A549 treated with RU486 at 1 μM for 4 hours (cell line): ENCODE data around the gene PRMT7. TPM values are rescaled to one million over a fixed set of nuclear protein-coding genes. Genes with fewer than 3 reads are reported as not detected.

ENCODE experiments used
- total RNA-seq: library from RNA; stranded (reverse); fragments of 200-300 nt; extraction: Qiagen RNA extraction; gene quantifications from 5 replicates; pipeline ENCODE4 v1.2.3, GENCODE V29; 2022; ENCODE audit warnings: low read depth

Gene PRMT7, protein sequence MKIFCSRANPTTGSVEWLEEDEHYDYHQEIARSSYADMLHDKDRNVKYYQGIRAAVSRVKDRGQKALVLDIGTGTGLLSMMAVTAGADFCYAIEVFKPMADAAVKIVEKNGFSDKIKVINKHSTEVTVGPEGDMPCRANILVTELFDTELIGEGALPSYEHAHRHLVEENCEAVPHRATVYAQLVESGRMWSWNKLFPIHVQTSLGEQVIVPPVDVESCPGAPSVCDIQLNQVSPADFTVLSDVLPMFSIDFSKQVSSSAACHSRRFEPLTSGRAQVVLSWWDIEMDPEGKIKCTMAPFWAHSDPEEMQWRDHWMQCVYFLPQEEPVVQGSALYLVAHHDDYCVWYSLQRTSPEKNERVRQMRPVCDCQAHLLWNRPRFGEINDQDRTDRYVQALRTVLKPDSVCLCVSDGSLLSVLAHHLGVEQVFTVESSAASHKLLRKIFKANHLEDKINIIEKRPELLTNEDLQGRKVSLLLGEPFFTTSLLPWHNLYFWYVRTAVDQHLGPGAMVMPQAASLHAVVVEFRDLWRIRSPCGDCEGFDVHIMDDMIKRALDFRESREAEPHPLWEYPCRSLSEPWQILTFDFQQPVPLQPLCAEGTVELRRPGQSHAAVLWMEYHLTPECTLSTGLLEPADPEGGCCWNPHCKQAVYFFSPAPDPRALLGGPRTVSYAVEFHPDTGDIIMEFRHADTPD
- 27.5 to 33.1 TPM (median 32.5 TPM) in 5 replicates for total RNA-seq

DNA sequence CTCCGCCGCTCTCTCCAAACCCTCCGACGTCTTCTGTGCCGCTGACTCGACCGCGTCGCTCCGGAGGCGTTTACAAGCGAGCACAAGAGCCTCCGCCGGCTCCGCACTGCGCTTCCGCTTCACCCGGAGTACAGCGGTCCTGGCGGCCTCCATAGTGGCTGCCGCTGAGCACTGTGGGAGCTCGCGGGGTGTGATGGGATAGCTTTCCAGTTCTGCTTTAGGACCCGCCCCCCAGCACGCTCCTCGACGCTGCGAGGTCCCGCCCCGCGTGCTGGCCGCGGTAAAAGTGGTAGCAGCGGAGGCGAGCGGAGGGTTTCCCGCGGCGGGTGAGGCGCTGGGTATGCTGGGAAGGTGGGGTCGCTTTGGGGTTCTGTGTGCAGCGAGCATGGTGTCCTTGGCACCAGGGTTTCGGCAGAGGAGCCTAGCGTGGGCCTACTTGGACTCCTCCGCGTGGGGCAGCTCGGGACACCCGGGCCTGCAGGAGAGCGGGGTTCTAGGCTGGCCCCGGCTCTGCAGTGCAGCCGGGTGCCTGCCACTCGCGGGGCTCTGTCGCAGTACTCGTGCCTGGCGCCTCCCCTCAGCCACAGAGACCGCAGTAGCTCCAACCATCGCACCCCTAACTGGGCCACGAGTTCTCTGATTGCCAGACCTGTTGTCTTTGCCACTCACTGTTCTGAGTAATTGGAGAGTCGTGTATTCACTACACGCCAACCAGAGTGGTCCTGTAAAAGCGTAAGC lies at the start of gene PRMT7, which contains the start of gene SLC7A6OS:
Gene PRMT7, plus strand, starts transcription at position 246 of the 738 bp plus-strand sequence. CDS start 4,961 bp downstream, outside the sequence.
Gene SLC7A6OS, minus strand, starts transcription at position 173 of the 738 bp plus-strand sequence. Its CDS starts 20 bp downstream, at position 153.

DNA sequence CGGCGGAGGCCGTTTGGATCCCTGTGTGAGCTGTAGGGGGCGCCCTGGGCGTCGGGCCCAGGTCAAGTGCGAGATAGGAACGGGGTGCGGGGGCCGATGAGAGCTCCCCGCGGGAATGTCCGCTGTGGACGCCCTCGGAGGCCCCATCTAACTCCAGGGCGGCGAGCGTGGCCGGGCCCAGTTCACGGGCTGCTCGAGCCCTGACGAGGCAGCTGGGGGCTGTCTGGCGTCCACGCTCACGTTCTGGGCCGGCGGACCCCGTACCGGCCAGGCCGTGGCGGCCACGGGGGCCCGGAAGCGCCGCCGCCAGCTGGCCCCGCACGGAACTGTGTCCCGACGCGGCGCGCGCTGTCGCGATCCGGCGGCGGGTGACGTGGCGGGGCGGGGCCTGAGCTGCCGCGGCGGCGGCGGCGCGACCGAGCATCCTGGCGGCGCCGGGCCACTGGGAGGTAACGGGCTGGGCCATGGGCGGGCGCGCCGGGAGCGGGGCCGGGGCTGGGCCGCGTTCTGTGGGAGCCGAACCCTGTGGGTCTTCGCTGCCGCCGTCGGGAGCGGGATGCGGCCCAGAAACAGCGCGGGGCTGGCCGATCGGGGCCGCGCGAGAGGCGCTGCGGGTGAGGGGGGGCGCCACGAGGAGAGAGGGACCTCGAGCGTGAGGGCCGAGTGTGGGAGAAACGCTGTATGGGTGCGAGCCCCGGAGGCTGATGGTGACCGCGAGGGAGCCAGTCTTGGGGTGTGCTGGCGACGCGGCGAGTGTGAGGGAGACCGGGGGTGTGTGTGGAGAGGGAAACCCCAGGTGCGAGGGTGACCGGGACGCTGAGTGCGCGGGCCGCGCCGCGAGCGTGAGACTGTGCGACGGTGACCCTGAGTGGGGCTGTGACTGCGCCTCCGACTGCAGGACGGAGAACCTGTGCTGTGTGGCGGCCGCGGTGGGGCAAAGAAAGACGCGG lies 46.4 kb upstream of the PRMT7 start, which contains the start of gene SLC7A6:
Gene SLC7A6, plus strand, starts transcription at position 399 of the 950 bp plus-strand sequence. CDS start 10,201 bp downstream, outside the sequence.

Other genes starting within 250 kb of the PRMT7 start
- gene NFATC3, start 225.6 kb upstream of the PRMT7 start, total RNA-seq: 12.9 to 16.5 TPM (median 16.2 TPM) in 5 replicates
- 0.08 to 0.73 TPM (median 0.16 TPM) in 3 of 5 replicates, not detected in the others for gene ESRP2, start 74.9 kb upstream of the PRMT7 start, total RNA-seq
- gene PLA2G15, start 65.6 kb upstream of the PRMT7 start, total RNA-seq: 10.9 to 16.2 TPM (median 13.8 TPM) in 5 replicates
- 27.8 to 34.9 TPM (median 32.7 TPM) in 5 replicates for gene SLC7A6, start 46.5 kb upstream of the PRMT7 start, total RNA-seq
- gene SLC7A6OS, start 73 bp upstream of the PRMT7 start, total RNA-seq: 10.1 to 12.9 TPM (median 11.3 TPM) in 5 replicates
- gene SMPD3, start 137.5 kb downstream of the PRMT7 start, total RNA-seq: 0.09 to 0.29 TPM (median 0.11 TPM) in 5 replicates
- 4.7 to 10.1 TPM (median 8.9 TPM) in 5 replicates for gene ZFP90, start 228.3 kb downstream of the PRMT7 start, total RNA-seq